GM19463 (cell line): ENCODE data around the gene ALCAM.
"Not testable (repeated sequence)": the region's sequence is repeated elsewhere in the genome, so short reads cannot be mapped to it uniquely, and the experiment has no call there.

Source experiments
- ATAC-seq: cut with Tn5 transposase; IDR thresholded peaks from one replicate; pipeline ENCODE4 v1.9.1; 2021; ENCODE audit warnings: mild to moderate bottlenecking, moderate library complexity; ENCODE audit not compliant: unreplicated experiment

Gene ALCAM

DNA sequence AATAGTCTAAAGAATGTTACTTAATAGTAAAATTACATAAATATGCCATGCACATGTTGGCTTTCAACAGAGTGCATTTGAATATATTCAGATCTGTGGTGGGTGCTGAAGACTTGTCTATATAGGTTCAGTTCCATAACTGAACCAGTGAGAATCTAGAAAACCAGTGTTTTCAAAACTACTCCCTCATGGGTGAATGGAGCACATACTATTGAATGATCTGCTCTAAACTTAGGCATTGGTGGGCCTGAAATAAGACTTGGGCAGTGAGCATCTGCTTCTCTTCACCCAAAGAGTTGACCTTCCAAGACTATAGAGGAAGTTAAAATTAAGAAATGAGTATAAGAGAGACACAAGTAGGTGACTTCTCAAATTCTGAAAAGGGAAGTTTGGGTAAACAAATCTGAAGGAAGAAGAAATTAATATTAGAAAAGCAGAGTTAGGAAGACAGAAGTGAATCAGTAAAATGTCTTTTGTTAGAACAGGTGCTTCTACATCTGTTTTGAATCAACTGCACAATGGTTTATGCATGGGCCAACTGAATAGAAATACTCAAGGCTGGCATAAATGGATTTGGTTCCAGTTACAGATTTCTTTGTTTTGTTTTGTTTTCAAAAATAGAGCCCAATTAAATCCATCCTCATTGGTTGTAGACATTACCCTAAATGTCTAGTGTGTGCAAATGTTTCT lies 19.3 kb downstream of the ALCAM start:
- ATAC-seq, result peak; percentile 85

DNA sequence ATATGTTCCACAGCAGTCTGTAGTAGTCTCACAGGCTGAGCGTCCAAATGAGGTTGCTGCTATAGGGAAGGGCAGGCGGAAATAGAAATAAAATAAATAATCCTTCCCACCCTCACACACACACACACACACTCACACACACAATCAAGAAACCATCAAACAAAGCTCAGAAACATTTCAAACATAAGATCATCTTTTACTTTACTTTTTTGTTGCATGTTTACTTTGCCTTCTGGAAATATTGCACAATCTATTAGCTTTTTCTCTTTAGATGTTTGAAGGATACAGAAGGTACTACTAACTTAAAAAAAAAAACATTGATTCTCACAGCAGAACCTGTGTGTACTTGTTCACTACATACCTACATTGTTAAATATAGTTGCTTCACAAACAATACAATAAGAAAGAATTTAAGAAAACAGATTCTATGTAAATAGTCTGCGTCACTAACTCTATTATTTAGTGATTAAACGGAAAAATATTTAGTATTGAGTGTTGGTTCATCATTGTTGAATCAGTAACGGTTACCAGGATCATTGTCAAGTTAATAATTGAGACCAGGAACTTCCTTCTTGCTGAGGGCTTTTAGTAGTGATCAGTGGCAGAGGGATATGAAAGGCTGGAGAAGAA lies 20.5 kb downstream of the ALCAM start:
- ATAC-seq, result no peak

DNA sequence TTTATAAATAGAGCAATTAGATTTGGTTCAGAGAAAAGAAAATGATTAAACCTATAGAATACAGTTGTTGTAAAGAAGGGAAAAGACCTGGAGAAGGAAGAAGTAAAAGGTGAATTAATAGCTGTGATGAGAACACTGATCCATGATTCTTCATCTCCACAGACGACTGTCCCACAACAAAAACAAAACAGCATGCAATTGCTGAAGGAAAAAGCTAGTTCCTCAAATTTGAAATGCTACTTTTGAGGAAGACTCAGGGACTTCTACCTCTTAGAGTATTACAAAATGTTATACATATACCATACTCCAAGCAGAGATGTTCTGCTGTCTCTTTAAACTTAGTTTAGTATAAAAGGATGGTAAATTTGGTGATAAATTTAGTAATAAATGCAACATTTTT lies 21.5 kb downstream of the ALCAM start:
- ATAC-seq, result no peak

DNA sequence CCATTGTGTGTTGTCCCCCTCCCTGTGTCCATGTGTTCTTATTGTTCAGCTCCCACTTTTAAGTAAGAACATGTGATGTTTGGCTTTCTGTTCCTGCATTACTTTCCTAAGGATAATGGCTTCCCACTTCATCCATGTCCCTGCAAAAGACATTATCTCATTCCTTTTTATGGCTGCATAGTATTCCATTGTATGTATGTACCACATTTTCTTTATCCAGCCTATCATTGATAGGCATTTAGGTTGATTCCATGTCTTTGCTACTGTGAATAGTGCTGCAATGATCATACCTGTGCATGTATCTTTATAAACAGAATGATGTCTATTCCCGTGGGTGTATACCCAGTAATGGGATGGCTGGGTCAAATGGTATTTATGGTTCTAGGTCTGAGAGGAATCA lies 23.1 kb downstream of the ALCAM start:
- not testable (repeated sequence) for ATAC-seq

DNA sequence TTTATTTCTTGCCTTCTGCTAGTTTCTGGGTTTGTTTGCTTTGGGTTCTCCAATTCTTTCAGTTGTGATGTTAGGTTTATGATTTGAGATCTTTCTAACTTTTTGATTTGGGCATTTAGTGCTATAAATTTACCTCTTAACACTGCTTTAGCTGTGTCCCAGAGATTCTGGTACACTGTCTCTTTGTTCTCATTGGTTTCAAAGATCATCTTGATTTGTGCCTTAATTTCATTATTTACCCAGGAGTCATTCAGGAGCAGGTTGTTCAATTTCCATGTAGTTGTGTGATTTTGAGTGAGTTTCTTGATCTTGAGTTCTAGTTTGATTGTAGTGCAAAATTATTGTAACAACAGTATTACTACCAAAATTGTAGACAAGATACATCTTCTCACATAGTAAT lies 25.9 kb downstream of the ALCAM start:
- ATAC-seq, result not testable (repeated sequence)

DNA sequence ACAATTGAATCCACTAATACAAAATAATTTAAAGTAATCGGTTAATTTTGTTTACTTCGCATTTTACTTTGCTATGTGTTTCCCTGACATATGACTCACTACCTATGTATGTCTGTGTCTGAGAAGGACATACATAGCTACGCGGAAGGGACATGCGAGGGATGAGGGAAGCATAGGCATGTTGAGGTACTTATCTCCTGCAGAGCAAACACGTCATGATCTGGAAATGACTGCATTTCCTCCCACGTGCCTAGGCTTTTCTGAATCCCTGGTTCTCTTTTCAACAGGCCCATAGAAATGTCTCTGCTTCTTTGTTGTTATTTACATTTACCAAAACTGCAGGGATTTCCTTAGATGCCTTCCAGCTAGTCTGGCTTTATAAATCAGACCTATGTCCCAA lies 27.5 kb downstream of the ALCAM start:
- ATAC-seq, result no peak

DNA sequence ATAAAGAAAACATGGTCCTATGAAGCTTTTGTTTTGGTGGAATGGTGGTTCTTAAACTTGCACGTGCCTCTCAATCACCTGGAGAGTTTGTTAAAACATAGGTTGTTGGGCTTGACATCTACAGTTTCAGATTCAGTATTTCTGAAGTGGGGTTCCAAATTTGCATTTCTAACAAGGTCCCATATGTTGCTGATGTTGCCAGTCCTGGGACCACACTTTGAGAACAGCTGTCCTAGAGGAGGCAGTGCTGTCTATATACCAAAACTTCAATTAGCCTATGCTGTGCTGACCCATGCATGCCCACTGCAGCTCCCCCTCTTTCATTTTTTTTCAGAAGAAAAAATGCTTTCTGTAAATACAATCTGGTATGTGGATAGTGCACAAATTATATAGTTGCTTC lies 31.3 kb downstream of the ALCAM start:
- peak; percentile 78 for ATAC-seq

DNA sequence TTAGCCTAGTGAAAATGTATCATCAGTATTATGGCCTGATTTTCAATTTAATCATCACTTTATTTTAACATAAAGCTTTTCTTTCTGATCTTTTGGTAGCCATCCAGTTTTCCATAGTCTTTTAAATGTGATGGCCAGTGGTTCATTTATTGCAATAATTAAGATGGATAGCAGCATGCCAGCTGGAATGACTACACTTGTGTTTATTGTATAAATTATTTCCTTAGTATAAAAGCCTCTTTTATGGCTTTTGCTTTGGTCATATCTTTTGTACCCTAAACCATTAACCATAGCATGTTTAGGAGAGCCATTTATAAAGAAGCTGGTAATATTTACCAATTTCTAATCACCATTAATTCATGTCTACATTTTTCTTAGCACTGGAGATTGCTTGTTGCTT lies 31.7 kb downstream of the ALCAM start:
- no peak for ATAC-seq

DNA sequence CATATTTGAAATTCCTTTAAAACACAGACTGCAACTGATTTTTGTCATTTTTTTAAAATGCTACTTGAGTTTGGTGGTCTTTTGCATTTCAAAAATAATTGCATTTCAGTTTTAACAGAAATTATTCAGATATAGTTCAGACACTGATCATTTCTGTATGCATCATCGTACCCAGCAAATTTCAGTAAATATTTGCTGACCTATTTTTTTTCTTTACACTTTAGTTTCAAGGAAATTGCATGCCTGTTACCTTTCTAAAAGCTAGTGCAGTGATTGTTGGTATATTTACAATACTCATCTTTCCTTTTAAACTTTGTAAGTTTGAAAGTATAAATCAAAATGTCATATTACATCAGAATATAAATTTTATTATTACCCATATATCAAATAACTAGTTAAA lies 32.4 kb downstream of the ALCAM start:
- ATAC-seq, result no peak

DNA sequence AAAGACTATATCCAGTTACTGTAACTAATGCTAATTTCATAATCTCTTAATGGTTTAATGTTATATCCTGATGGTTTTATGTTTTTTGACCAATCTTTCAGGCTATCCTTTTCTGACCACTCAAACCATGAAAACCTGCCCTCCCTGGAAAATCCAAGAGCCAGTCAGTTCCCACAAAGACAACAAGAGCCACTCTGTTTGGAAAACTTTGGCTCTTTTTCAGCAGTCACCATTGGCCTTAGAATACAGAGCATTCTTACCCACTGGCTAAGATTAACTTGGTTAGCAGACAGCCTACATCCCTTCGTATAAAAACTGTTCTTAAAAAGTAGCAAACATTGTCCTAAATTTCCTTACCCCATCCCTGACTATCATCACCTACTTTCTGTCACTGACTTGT lies 32.9 kb downstream of the ALCAM start:
- ATAC-seq, result no peak

DNA sequence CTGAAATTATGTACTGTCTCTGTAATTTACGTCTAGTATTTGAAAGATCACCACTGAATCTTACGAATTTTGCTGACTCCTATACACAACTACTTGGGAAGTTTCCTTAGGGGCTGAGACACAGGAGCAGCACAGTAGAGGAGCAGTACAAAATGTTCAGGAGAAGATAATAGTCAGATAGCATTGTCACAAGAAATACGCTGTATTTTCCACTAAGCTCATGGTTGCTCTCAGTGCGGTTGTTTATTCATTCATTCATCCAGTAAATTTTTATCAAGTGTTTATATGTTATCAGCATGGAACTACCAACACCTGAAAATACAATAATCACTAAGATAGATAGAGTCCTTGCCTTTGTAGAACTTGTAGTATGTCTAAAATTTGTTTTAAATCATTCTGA lies 34.5 kb downstream of the ALCAM start:
- no peak for ATAC-seq

DNA sequence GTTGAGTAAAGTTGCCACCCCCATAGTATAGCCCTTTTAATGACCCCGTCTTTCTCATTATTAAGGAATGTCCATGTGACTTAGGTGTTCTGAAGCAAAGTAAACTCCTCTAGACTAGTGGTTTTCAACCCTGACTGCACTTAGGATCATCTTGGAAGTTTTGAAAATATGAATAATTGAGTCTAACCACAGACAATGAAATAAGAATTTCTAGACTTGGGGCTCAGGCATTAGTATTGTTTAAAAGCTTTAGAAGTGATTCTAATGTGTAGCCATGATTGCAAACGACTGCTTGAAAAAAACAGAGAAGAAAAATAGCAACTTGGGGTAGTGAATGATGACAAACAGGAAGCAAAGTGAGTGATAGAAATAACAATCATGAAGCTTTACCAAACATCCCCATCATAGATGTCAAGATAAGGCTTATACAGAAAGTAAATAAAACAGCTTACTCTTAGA lies 35.0 kb downstream of the ALCAM start:
- no peak for ATAC-seq

DNA sequence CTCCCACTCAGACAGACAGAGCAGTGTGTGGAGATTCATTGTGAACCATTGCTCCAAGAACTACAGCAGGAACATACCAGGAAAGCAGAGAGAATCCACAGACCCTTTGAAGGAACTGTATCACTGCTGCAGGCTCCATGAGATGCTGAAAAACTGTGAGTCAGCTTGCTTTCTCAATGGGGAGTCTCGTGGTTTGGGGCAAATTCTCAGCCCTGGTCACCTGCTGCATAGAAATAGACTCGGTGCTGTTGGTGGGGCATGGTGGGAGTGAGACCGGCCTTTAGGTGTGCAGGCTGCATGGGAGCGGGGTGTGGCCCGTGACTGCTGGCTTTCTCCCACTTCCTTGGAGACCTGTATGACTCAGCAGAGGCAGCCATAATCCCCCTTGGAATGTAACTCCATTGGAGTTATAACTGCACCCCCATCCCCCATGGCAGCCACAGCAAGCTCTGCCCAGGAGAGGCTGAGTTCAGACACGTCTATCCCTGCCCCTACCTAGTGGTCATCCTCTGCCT lies 35.6 kb downstream of the ALCAM start:
- no peak for ATAC-seq

DNA sequence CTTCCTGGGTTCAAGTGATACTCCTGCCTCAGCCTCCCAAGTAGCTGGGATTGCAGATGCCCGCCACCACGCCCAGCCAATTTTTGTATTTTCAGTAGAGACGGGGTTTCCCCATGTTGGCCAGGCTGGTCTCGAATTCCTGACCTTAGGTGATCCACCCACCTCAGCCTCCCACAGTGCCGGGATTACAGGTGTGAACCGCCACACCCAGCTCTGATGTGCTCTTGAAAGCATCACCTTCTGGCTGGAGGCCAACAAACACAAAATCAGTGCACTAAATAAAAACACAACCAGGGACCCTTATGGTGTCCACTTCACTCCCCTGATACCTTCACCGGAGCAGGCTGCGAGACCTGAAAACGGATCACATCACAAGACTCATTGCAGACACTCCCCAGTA lies 36.3 kb downstream of the ALCAM start:
- ATAC-seq, result not testable (repeated sequence)

DNA sequence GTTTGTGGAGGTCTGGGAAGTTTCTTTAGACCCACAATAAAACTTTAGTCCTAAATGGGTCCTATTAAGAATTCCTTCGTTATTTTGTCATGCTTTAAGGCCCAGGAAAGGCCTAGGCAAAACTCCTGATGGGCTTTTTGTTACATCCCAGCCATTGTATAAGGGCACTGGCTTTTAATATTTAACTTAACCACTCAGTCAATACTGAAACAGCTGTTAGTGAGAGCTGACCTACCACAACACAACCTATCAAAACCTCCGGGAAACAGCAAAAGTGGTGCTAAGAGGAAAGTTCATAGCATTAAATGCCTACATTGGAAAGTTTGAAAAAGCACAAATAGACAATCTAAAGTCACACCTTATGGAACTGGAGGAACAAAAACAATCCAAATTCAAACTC lies 39.6 kb downstream of the ALCAM start:
- no peak for ATAC-seq

DNA sequence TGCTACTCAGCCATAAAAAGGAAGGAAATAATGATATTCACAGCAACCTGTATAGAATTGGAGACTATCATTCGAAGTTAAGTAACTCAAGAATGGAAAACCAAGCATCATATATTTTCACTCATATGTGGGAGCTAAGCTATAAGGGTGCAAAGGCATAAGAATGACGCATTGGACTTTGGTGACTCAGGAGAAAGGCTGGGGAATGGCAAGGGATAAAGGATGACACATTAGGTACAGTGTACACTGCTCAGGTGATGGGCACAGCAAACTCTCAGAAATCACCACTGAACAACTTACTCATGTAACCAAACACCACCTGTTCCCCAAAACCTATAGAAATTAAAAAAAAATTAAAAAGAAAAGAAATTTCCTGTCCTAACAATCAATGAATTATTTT lies 42.7 kb downstream of the ALCAM start:
- no peak for ATAC-seq

DNA sequence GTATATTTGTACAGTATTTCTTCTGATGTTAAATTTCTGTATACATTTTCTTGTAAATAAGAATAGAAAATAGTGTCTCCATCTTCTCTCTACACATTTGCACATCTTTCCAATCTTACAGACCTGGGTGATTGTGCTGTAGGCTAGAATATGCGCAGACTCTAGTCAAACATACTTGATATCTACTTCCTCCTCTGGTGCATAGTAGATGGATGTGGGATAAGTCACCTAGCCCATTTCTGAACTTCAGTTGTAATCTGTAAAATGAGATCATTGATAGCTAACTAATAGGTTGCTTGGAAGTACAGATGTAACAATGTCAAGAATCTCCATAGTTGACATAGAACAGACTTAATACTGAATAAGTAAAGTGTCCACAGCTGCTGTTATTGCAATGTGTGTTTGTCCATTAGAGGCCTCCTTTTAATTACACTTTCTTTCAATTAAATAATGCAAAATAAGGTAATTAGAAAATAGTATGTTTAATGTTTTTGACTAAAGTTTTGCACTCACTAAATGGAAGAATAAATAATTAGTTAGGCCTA lies 46.7 kb downstream of the ALCAM start:
- ATAC-seq, result no peak

DNA sequence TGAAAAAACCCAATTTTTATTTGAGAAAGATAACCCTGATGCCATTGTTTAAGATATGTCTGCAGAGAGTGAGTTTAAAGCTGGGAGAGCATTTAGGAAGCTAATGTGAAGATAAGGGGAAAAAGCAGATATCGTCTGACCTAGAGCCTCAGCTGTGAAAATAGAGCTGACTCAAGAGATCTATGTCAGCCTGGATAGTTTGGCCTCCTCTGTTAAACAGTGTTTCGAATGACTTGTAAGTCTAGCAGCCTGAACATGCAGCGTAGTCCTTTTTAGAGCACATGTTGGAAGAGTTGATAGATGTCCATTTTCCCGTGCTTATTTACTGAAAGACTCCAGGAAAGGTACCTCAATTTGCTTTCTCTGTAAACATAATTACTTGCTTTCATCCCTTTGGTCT lies 48.1 kb downstream of the ALCAM start:
- no peak for ATAC-seq

DNA sequence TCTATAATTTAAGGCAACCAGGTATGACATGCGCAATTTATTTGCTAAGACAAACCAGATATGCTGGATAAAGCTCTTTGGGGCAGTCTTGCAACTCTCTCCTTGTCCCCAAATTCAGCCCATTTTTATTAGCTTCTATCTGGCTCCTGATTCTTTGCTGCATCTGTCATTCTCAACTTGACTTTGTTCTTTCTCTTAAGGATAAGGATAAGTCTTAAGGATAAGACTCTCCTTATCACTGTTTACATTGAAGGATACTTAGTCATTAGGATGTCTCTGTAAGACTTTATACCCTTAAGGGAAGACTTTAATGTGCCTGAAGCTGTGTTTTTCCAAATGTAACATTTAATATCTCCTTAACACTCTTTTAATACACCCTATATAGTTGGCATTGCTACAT lies 49.2 kb downstream of the ALCAM start:
- ATAC-seq, result no peak

DNA sequence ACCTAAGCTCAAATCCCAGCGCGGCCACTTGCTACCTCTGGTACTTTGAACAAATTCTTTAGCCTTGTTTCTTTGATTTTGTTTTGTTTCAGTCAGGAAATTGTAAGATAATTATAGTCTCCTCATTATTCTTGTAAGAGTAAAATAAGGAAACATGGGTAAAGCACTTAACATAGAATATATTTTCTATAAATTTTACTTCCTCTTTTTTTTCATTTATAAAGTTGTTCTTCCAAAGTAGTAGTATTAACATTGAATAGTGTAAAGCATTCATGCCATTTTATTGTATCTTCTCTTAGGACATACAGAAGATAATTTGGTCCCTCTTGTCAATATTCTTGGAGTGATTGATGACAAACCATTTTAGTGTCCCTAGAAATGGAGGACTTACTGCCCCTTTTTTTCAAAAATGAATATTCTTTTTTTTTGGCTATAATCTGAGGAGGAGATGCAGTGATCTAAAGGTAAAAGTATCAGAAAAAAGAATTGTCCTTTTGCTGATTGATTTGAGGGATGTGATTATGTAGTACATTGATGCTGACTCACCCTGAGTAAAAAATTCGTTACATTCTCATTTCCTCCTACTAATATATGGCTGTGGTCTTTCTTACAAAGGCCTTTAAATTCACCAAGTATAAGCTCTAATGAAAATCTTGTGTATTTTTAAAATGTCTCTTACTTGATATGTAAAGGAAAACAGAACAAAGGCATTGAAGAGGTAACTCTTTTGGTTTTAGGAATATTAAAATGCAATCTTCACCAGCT lies 51.0 kb downstream of the ALCAM start:
- no peak for ATAC-seq

DNA sequence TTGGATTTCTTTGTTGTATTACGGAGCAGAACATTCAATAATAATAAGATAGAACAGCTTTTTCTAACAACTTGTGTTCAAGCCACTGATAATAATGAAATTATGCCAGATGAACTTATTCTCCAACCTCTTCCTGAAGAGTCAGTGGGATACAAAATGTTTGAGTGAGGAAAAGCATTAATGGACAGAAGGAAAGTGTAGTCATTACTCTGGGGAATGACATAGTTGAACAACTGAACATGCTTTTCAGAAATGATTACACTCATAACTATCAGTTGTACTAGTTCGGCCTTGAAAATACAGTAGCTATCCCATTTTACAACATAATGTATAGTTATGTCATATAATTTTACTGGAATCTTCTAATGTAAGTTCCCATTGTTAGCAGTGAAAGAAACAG lies 55.9 kb downstream of the ALCAM start:
- no peak for ATAC-seq

DNA sequence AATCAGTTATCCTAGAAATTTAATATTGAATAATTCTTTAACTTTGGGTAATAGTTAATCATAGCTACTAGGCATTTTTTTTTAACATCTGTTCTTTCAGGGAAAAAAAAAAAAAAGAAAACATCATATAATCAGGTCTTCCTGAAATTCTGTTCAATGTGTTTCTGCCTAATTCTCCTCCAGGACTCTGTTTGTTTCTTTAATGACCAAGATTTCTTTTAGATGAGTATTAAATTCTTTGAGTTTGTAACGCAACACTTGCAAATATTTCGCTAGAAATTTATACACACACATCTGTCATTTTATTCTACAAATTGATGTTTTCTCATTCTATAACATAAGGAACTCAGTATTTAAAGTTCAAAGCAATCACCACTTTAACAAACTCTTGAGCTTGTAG lies 56.7 kb downstream of the ALCAM start:
- ATAC-seq, result no peak
